Suprapubic skin (tissue), 4 donors: Measurements from ENCODE around the gene ANO4.

ENCODE experiments used
- CTCF ChIP-seq, 2 donors: fragments of 200-600 bp in 1 of 2; fragments of 450-650 bp in 1 of 2; sonication (generic) in 1 of 2; IDR thresholded peaks; one replicate each; pipeline ENCODE4 v1.5.1; 2016 to 2019; ENCODE audit warnings: antibody characterized with exemption in 2 of 2, mild to moderate bottlenecking in 1 of 2, moderate library complexity in 1 of 2
- EP300 ChIP-seq: sonication (generic); formaldehyde crosslinking; IDR thresholded peaks from one replicate; pipeline ENCODE4 v1.6.1; 2017; ENCODE audit warnings: antibody characterized with exemption
- POLR2A ChIP-seq, 2 donors: fragments of 450-650 bp; IDR thresholded peaks; one replicate each; pipeline ENCODE4 v1.6.1; 2017; ENCODE audit warnings: antibody characterized with exemption in 2 of 2, mild to moderate bottlenecking in 2 of 2, moderate library complexity in 2 of 2
- POLR2AphosphoS5 ChIP-seq, 3 donors: sonication (generic); formaldehyde crosslinking; IDR thresholded peaks; one replicate each; pipeline ENCODE4 v1.6.1; 2017; ENCODE audit warnings: antibody characterized with exemption in 3 of 3

- no peak for TF ChIP-seq CTCF (IDR thresholded peaks at IDR 0.05)
- no peak for TF ChIP-seq POLR2A (IDR thresholded peaks at IDR 0.05)
- TF ChIP-seq POLR2AphosphoS5 (IDR thresholded peaks at IDR 0.05), result no peak
- no peak for TF ChIP-seq EP300
Observed at GRCh38 chr12:101050631-101051030, 256.1 kb downstream of the ANO4 start.
